ENCODE results near the gene VGLL1.
A peak's percentile ranks its signal among the peaks of the same experiment; 100 is the strongest.

The VGLL1 gene

DNA sequence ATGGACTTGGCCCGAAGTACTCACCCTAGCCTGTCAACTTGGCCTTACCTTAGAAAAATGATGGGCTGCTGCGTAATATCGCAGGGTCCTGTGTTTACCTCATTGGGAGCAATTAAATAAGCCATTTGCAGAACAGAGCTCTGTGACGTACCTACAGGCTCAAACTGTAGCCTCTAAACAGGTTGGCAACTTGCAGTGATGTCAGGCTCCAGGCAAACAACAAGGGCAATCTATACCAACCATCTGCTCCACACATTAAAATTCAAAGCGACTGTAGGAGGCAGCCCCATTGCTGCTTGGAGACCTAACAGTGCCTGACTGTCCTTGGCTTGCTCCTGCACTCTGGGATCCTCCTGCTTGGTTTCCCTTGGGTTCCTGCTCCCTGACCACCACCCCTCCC is 17.2 kb downstream of the VGLL1 start:
- TF ChIP-seq CTCF (conservative IDR thresholded peaks at IDR 0.05; ENCODE audit: low read length): no peak
- H3K4me3 ChIP-seq (ENCODE audit: low read length): no peak overlapping the region
- no peak for DNase-seq (ENCODE audit: low read depth)

- no peak overlapping the region for H3K4me3 ChIP-seq (ENCODE audit: low read length)
- TF ChIP-seq CTCF (conservative IDR thresholded peaks at IDR 0.05; ENCODE audit: low read length): no peak
- DNase-seq (ENCODE audit: low read depth): no peak
Observed at GRCh38 chrX:136551410-136551809, 19.4 kb downstream of the VGLL1 start.

GRCh38 chrX:136555694-136556093 is 23.7 kb downstream of the VGLL1 start:
- TF ChIP-seq CTCF (conservative IDR thresholded peaks at IDR 0.05; ENCODE audit: low read length): no peak
- H3K4me3 ChIP-seq (ENCODE audit: low read length): no peak overlapping the region
- no peak for DNase-seq (ENCODE audit: low read depth)

GRCh38 chrX:136572030-136572429 is 40.0 kb downstream of the VGLL1 start:
- no peak for TF ChIP-seq CTCF (conservative IDR thresholded peaks at IDR 0.05; ENCODE audit: low read length)
- no peak overlapping the region for H3K4me3 ChIP-seq (ENCODE audit: low read length)
- no peak for DNase-seq (ENCODE audit: low read depth)

- TF ChIP-seq CTCF (conservative IDR thresholded peaks at IDR 0.05; ENCODE audit: low read length): no peak
- H3K4me3 ChIP-seq (ENCODE audit: low read length): no peak overlapping the region
- DNase-seq (ENCODE audit: low read depth): no peak
Observed at GRCh38 chrX:136574548-136574947, 42.5 kb downstream of the VGLL1 start.

DNA sequence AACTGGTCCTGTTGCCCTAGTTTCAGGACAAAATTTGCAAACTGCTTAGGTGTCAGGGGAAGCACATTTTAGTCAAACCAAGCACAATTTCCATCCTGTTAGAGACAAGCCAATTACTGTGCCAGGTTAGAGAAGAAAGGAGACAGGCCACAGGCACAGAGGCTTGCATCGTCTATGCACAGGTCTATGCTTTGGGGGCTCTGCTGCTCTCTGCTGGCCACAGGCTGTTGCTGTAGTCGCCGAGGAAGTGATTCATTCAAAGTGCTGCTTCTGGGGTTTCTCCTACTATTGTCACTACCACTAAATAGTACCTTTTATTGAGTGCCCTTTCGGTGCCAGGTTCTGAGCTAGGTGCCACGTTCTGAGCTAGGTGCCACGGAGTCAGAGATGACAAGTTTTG is 45.5 kb downstream of the VGLL1 start:
- peak; percentile 32 for DNase-seq (ENCODE audit: low read depth)
- TF ChIP-seq CTCF (conservative IDR thresholded peaks at IDR 0.05; ENCODE audit: low read length): peak; percentile 78
- H3K4me3 ChIP-seq (ENCODE audit: low read length): no peak overlapping the region

- no peak for TF ChIP-seq CTCF (conservative IDR thresholded peaks at IDR 0.05; ENCODE audit: low read length)
- DNase-seq (ENCODE audit: low read depth): no peak
- H3K4me3 ChIP-seq (ENCODE audit: low read length): no peak overlapping the region
Observed at GRCh38 chrX:136580316-136580715, 48.3 kb downstream of the VGLL1 start.

Measured in AG10803 (cell line).